Muscle layer of duodenum (tissue), 2 donors: Measurements from ENCODE around the gene FNBP1.
A peak's percentile ranks its signal among the peaks of the same experiment; 100 is the strongest.
"Not testable (repeated sequence)": the region's sequence is repeated elsewhere in the genome, so short reads cannot be mapped to it uniquely, and the experiment has no call there.

Experiments used
- H3K27ac ChIP-seq: one replicate; pipeline ENCODE4 v1.7.0; 2013; ENCODE audit warnings: mild to moderate bottlenecking, low read length
- H3K27me3 ChIP-seq: one replicate; pipeline ENCODE4 v1.7.0; 2013; ENCODE audit warnings: low read depth, mild to moderate bottlenecking, control low read depth, low read length
- H3K36me3 ChIP-seq, 2 donors: one replicate each; pipeline ENCODE4 v1.7.0; 2013; ENCODE audit warnings: low read length in 2 of 2, control low read depth in 1 of 2, mild to moderate bottlenecking in 1 of 2; ENCODE audit not compliant: insufficient read depth in 2 of 2, control insufficient read depth in 1 of 2
- H3K4me1 ChIP-seq, 2 donors: one replicate each; pipeline ENCODE4 v1.7.0; 2013; ENCODE audit warnings: low read length in 2 of 2, mild to moderate bottlenecking in 2 of 2, control low read depth in 1 of 2, moderate library complexity in 1 of 2; ENCODE audit not compliant: insufficient read depth in 2 of 2, control insufficient read depth in 1 of 2
- H3K4me3 ChIP-seq, 2 donors: one replicate each; pipeline ENCODE4 v1.7.0; 2013; ENCODE audit warnings: low read length in 2 of 2, low read depth in 1 of 2, mild to moderate bottlenecking in 1 of 2
- H3K9me3 ChIP-seq, 2 donors: one replicate each; pipeline ENCODE4 v1.7.0; 2013; ENCODE audit warnings: low read length in 2 of 2, control low read depth in 1 of 2, mild to moderate bottlenecking in 1 of 2; ENCODE audit not compliant: control insufficient read depth in 1 of 2
- donor health status: healthy.

Gene FNBP1

DNA sequence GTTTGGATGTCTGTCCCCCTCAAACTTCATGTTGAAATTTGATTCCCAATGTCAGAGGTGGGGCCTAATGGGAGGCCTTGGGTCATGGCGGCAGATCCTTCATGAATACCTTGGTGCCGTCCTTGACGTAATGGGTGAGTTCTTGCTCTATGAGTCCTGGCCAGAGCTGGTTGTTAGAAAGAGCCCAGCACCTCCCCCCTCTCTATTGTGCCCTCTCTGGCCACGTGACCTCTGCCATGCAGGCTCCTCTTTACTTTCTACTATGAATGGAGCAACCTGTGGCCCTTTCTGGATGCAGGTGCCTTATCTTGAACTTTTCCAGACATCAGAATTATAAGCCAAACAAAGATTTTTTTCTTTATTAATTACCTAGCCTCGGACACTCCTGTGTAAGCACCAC, 40.7 kb downstream of the FNBP1 start:
- H3K4me3 ChIP-seq = no peak overlapping the region
- no peaks in the 10 kb centered on the region for H3K27me3 ChIP-seq
- H3K9me3 ChIP-seq = no peaks in the 10 kb centered on the region
- H3K36me3 ChIP-seq = no peaks in the 10 kb centered on the region
- no peak overlapping the region for H3K27ac ChIP-seq
- peaks cover 0 to 22% of the 10 kb centered on the region in 2 donors for H3K4me1 ChIP-seq

DNA sequence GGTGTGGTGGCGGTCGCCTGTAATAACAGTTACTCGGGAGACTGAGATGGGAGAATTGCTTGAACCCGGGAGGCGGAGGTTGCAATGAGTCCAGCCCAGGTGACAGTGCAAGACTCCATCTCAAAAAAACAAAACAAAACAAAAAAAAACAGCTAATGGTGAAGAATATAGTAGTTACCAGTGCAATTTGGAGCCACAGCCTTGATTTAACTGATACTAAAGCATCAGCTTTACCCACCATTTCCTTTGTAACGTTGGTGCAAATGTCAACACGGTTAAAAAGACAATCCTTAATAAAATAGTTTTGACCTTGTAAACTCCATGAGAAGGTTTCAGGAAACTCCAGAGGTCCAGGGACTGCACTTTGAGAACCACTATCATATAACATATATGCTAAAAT, 41.8 kb downstream of the FNBP1 start:
- H3K4me3 ChIP-seq = no peak overlapping the region
- no peaks in the 10 kb centered on the region for H3K9me3 ChIP-seq
- H3K36me3 ChIP-seq = no peaks in the 10 kb centered on the region
- H3K27ac ChIP-seq = no peak overlapping the region
- peaks cover 2 to 24% of the 10 kb centered on the region in 2 donors for H3K4me1 ChIP-seq
- H3K27me3 ChIP-seq = no peaks in the 10 kb centered on the region

DNA sequence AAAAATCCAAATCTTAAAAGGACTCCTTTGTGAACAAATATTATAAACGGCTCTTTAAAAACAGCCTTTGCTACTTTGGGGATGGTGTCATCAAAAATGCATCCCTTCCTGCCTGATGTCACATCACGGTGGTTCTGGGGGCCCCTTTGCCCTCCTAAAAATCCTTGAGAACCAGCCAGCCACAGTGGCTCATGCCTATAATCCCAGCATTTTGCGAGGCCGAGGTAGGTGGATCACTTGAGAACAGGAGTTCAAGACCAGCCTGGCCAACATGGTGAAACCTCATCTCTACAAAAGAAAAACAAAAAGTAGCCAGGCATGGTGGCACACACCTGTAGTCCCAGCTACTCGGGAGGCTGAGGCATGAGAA, 43.9 kb downstream of the FNBP1 start:
- Histone ChIP-seq H3K4me1 (peaks cover 11 to 38% of the 10 kb centered on the region in 2 donors), H3K36me3 (no peaks in the 10 kb centered on the region), H3K4me3 (no peak overlapping the region), H3K27me3 (no peaks in the 10 kb centered on the region), H3K27ac (peak overlapping the region; percentile 54), H3K9me3 (no peaks in the 10 kb centered on the region)

DNA sequence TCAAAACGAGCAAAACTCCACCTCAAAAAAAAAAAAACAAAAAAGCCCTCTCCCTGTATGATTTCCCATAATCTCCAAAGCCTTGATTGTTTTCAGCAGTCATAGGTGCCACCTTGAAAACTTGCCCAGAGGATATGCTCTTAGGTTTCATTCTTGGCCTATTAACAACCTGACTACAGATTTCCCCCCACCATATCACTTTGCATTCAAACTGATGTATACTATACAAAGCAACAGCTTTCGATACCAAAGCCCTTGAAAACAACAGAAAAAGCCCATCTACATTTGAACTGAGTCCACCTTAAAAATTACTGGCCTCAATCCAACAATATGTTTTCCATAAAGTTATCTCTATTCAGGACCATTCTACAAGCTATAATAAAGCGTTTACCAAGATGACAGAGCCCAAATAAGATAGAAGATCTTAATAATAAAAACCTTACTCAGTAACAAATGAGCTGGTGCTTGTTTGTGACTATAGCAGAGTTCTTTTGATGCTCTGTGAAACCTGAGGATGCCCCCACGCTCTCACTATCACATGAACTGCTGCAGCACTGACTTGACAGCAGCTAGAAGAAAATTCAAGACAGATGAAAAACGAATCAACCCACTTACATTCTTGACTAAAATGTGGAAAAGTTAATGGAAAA, 44.4 kb downstream of the FNBP1 start:
- H3K4me3 ChIP-seq = no peak overlapping the region
- H3K36me3 ChIP-seq = no peaks in the 10 kb centered on the region
- peaks cover 11 to 38% of the 10 kb centered on the region in 2 donors for H3K4me1 ChIP-seq
- H3K9me3 ChIP-seq = no peaks in the 10 kb centered on the region
- peak overlapping the region; percentile 54 for H3K27ac ChIP-seq
- no peaks in the 10 kb centered on the region for H3K27me3 ChIP-seq

DNA sequence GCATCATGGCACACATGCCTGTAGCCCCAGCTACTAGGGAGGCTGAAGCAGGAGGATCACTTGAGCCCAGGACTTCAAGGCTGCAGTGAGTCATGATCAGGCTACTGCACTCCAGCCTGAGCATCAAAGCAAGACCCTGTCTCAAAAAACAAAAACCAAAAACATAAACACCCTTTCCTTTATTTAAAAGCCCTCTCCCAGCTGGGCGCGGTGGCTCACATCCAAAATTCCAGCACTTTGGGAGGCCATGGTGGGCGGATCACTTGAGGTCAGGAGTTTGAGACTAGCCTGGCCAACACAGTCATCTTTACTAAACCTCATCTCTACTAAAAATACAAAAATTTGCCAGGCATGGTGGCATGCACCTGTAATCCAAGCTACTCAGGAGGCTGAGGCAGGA, 45.3 kb downstream of the FNBP1 start:
- not testable (repeated sequence) for H3K4me3 ChIP-seq, H3K36me3 ChIP-seq, H3K27me3 ChIP-seq, H3K27ac ChIP-seq, H3K9me3 ChIP-seq
- H3K4me1 ChIP-seq = peaks cover 11 to 36% of the 10 kb centered on the region in 2 donors

DNA sequence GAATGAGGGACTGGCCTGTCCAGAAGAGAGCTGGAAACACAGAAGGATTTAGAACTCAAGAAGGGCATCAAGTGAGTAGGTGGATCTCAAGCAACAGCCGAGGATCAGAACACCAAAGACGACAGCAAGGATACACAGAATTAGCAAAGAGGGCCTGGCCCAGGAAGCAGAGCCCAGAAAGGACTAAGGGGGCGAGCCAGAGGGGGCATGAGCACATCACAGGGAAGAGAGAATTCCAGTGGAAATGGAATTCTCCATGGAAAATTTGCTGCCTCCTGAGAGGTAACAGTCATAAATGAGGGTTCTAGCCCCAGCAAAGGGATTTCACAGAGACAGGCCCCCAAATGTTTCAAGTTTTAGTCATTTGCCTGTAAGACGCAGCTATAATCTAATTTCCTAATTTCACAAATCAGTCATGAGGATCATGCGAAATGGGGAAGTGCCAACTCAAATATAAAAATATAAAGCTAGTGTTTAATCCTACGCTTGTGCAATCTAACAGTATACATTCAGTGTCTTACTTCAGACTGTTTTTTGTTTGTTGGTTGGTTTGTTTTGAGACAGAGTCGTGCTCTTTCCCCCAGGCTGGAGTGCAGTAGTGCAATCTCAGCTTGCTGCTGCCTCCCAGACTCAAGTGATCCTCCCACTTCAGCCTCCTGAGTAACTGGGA, 46.7 kb downstream of the FNBP1 start:
- Histone ChIP-seq H3K27ac (peak overlapping the region; percentile 82), H3K27me3 (no peaks in the 10 kb centered on the region), H3K36me3 (no peaks in the 10 kb centered on the region), H3K9me3 (no peaks in the 10 kb centered on the region), H3K4me1 (peaks cover 11 to 34% of the 10 kb centered on the region in 2 donors), H3K4me3 (no peak overlapping the region)

DNA sequence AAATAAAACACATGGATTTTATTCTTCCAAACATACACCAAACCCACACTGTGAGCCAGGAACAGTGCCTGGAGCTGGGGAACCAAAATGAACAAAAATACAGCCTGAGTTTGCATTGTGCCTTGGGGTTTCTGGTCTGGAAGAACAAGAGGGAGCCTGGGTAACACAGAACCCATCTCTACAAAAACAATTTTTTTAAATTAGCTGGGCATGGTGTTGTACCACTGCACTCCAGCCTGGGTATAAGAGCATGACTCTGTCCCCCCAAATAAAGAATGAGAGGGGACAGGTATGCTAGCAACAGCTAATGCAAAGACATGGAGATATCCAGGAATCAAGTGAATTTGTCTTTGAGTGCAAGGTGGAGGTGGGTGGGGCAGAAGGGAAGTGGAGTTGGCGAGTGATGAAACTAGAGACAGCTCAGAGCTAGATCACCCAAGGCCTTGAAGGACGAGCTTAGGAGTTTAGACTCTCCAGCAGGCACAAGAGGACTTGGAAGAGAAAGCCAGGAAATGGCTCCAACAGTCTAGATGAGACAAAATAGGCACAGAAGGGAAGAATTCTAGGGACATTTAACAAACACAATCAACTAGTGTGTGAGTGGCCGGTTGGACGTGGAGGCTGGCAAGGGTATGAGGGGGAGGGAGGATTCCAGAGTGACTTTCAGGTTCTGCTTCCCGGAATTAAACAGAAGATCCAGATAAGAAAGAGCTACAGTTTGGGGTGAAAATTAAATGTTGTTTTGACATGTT, 47.4 kb downstream of the FNBP1 start:
- Histone ChIP-seq H3K27ac (peak overlapping the region; percentile 82), H3K36me3 (no peaks in the 10 kb centered on the region), H3K9me3 (no peaks in the 10 kb centered on the region), H3K4me3 (no peak overlapping the region), H3K27me3 (no peaks in the 10 kb centered on the region), H3K4me1 (peaks cover 11 to 34% of the 10 kb centered on the region in 2 donors)

DNA sequence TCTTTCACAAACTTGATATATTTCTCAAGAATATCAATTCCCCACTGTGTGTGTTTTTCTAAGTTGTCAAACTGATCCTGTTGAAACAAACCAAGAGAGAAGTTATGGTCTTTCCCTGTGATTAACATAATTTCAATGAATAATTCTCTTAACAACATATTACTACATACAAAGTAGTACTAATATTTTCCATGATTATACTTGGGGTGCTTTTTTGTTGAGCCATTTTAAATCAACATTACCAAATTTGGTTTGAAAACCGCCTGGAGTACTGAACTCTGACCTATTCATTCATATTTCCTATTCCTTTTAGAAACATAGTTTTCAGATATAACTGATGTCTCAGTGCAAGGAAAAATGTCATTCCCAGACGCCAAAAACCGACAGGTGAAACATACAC, 48.1 kb downstream of the FNBP1 start:
- no peaks in the 10 kb centered on the region for H3K27me3 ChIP-seq
- H3K4me3 ChIP-seq = no peak overlapping the region
- peak overlapping the region; percentile 82 for H3K27ac ChIP-seq
- peaks cover 11 to 40% of the 10 kb centered on the region in 2 donors for H3K4me1 ChIP-seq
- H3K36me3 ChIP-seq = no peaks in the 10 kb centered on the region
- no peaks in the 10 kb centered on the region for H3K9me3 ChIP-seq

DNA sequence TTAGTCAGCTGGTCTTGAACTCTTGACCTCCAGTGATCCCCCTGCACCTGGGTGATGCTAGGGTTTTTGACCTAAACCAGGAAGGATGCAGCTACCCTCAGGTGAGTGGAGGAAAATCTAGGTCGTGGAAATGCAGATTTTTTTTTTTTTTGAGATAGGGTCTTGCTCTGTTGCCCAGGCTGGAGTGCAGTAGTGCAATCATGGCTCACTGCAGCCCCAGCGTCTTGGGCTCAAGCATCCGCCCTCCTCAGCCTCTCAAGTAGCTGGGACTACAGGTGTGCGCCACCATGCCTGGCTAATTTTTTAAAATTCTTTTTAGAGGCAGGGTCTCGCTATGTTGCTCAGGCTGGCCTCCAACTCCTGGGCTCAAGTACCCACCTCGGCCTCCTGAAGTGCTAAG, 51.9 kb downstream of the FNBP1 start:
- not testable (repeated sequence) for H3K36me3 ChIP-seq, H3K27ac ChIP-seq, H3K27me3 ChIP-seq, H3K9me3 ChIP-seq, H3K4me3 ChIP-seq
- H3K4me1 ChIP-seq = peaks cover 8 to 28% of the 10 kb centered on the region in 2 donors

DNA sequence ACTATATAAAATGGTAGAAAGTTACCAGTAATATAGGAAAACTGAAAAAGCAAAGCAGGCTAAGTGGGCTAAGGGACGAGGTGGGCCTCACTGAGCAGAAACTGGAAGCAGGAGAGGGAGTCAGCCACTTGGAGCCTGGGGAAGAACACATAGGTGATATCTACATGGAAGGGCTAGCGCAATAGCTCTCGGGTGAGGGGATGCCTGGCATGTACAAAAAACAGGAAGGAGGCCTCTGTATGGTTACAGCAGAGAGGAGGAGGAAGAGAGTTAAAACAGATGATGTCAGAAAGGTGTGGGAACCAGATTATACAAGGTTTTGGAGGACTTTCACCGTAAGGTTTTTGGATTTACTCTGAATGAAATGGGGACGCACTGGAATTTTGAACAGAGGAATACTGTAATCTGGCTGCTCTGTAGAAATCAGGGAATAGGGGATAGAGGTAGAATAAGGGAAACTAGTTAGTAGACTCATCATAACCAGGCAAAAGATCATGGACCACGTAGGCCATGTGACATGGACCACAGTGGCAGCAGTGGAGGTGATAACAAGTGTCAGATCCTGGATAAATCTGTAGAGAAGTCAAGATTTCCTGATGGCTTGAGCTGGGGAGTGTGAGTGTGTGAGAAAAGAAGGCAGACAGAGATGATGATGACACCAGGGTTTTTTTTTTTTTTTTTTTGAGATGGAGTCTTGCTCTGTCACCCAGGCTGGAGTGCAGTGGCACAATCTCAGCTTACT, 52.5 kb downstream of the FNBP1 start:
- peak overlapping the region; percentile 19 for H3K27ac ChIP-seq
- H3K4me1 ChIP-seq = peaks cover 1 to 22% of the 10 kb centered on the region in 2 donors
- no peaks in the 10 kb centered on the region for H3K36me3 ChIP-seq
- no peaks in the 10 kb centered on the region for H3K9me3 ChIP-seq
- H3K4me3 ChIP-seq = no peak overlapping the region
- no peaks in the 10 kb centered on the region for H3K27me3 ChIP-seq

DNA sequence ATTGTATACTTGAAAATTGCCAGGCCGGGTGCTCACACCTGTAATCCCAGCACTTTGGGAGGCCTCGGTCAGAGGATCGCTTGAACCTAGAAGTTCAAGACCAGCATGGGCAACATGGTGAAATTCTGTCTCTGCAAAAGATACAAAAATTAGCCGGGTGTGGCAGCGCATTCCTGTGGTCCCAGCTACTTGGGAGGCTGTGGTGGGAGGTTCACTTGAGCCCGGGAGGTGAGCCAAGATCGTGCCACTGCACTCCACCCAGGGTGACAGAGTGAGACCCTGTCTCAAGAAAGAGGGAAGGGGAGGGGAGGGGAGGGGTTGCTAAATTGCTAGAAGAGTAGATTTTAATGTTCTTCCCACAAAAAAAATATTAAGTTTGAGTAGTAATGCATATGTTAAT, 53.2 kb downstream of the FNBP1 start:
- Histone ChIP-seq H3K4me1 (peaks cover 0 to 15% of the 10 kb centered on the region in 2 donors), H3K4me3 (no peak overlapping the region), H3K27ac (no peak overlapping the region), H3K9me3 (no peaks in the 10 kb centered on the region), H3K27me3 (no peaks in the 10 kb centered on the region), H3K36me3 (no peaks in the 10 kb centered on the region)
